Measurements from ENCODE around the gene ZBTB7B.

The ZBTB7B gene

DNA sequence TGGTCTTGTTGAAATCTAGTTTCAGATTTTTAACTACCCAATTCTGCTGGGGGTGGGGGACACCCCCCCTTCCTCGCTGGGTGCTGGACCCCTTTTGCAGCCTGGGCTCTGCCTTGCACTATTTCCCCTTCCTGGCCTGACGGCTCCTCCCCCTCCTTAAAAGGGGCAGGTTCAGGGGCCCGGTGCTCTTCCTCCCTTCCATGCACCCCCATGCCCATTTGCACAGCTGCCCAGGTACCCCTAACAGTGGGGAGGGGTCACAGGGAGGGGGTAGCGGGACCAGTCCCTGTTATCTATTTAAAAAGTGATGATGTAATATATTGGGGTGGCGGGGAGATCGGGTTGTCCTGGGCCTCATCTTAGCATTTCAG lies 15.3 kb downstream of the ZBTB7B start:
- Histone ChIP-seq H3K27ac (peak overlapping the region; percentile 39 to 81 (median 70); a peak in 21 of 22 replicates), H3K4me2 (peak overlapping the region; percentile 93 to 100 (median 98))

DNA sequence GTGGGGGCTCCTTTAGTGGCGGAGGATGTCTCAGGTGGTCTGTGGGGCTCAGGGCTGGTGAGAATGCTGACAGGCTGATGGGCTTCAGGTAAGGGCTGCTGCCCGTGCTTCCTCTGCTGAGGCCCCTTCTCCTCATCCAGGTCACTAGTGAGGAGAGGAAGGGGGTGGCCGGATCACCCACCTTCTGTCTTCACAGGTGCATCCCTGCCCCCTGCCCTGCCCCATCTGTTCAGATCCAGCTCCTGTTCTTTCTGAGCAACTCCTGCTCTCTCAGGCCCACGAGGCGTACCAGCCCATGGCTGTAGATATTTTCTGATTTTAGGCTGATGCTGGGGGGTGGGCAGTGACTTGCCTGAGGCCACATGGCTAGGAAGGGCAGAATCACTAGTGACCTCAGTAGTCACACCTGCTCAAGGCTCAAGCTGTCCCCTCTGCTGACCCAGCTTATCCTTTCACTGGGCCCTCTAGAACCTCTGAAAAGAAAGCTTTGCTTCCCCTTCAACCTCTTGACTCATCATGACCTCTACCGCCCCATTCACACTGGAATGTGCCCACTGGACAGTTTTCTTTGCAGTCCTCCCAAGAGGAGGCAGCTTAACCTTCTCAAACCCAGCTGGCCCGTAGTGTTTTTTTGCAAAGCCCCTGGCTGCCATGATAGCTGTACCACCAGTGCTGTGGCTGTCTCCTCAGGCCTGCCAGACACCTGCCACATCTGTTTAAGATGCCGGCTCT lies 16.2 kb downstream of the ZBTB7B start:
- Histone ChIP-seq H3K4me2 (peak overlapping the region; percentile 93 to 100 (median 98)), H3K36me3 (peaks cover 12 to 48% (median 18%) of the 10 kb centered on the region in 11 experiments; a peak in 17 of 22 replicates), H3K9me3 (replicated peaks in 1 of 11) (no peaks in the 10 kb centered on the region), H3K27ac (peak overlapping the region in 8 of 11 experiments; percentile 1 to 77 (median 22); a peak in 5 of 22 replicates), H3K9ac (peak overlapping the region in 9 of 11 experiments; percentile 8 to 76 (median 56); a peak in 14 of 22 replicates), H4K20me1 (peaks cover 0 to 59% (median 11%) of the 10 kb centered on the region in 11 experiments; a peak in 11 of 22 replicates), H3K4me1 (peaks cover 67 to 81% (median 74%) of the 10 kb centered on the region in 10 experiments), H3K4me3 (peak overlapping the region in 1 of 10 experiments; percentile 21; a peak in 2 of 20 replicates), H3K27me3 (no peaks in the 10 kb centered on the region)
- no peak for TF ChIP-seq Cebpa-rat (IDR thresholded peaks at IDR 0.05)

More for the DNA sequence above, 15.3 kb downstream of the ZBTB7B start:
- peaks cover 12 to 54% (median 18%) of the 10 kb centered on the region in 11 experiments; a peak in 17 of 22 replicates for H3K36me3 ChIP-seq
- H3K4me3 ChIP-seq = peak overlapping the region; percentile 37 to 62 (median 48)
- peaks cover 0 to 67% (median 11%) of the 10 kb centered on the region in 11 experiments; a peak in 11 of 22 replicates for H4K20me1 ChIP-seq
- no peaks in the 10 kb centered on the region for H3K9me3 ChIP-seq (replicated peaks in 1 of 11)
- H3K27me3 ChIP-seq = no peaks in the 10 kb centered on the region
- peaks cover 70 to 85% (median 78%) of the 10 kb centered on the region in 10 experiments for H3K4me1 ChIP-seq
- peak overlapping the region; percentile 43 to 77 (median 71) for H3K9ac ChIP-seq
- TF ChIP-seq Cebpa-rat (IDR thresholded peaks at IDR 0.05) = no peak

DNA sequence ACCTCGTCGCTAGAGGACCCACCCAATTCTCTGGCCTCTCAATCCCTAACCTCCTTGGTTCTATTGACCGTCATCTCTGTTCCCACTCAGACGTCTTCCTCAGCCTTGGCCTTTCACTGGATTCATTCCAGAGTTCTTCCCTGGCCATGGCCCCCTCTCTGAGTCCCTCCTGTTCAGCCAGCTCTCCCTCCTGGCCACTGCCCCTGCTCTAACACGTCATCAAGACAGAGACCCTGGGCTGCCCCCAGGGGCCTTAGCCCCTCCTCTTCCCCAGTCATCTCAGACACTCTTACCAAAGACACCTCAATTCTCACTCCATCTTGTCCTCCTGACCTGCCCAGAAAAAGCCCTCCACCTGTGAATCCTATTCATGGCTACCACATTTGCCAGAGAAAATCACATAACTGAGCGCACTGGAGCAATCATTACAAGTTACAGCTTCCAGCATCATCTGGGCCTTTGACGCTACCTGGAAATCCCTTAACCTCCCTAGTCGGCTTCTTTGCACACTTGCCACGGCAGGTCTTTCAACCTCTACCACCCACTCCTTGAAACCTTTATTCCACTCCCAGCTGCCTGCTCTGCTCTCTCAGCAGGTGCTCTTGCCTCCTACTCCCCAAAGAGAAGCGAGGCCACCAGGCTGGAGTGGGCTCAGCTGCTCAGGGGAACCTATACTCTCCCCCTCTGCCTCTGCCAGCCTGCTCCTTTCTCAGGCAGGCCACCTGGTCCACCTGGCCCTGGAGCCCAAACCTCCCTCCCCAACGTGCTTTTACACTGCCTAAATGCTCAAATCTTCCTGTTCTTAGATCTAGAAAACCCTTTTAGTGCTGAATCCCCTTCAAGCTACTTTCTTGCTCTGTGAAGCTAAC lies 17.0 kb downstream of the ZBTB7B start:
- peaks cover 10 to 40% (median 14%) of the 10 kb centered on the region in 11 experiments; a peak in 17 of 22 replicates for H3K36me3 ChIP-seq
- 0 out of 22 replicates have a peak overlapping the region, but pooled peaks of 1 of the 11 experiments have one; percentile 77 for H3K27ac ChIP-seq
- H3K4me3 ChIP-seq = no peak overlapping the region
- H3K27me3 ChIP-seq = no peaks in the 10 kb centered on the region
- peak overlapping the region in 3 of 11 experiments; percentile 7 to 76 (median 72); a peak in 3 of 22 replicates for H3K9ac ChIP-seq
- peaks cover 58 to 72% (median 66%) of the 10 kb centered on the region in 10 experiments for H3K4me1 ChIP-seq
- TF ChIP-seq Cebpa-rat (IDR thresholded peaks at IDR 0.05) = no peak
- H3K9me3 ChIP-seq (replicated peaks in 1 of 11) = no peaks in the 10 kb centered on the region
- H3K4me2 ChIP-seq = peak overlapping the region in 5 of 11 experiments; percentile 97 to 100 (median 99); a peak in 11 of 22 replicates
- peaks cover 0 to 51% (median 11%) of the 10 kb centered on the region in 11 experiments; a peak in 11 of 22 replicates for H4K20me1 ChIP-seq

DNA sequence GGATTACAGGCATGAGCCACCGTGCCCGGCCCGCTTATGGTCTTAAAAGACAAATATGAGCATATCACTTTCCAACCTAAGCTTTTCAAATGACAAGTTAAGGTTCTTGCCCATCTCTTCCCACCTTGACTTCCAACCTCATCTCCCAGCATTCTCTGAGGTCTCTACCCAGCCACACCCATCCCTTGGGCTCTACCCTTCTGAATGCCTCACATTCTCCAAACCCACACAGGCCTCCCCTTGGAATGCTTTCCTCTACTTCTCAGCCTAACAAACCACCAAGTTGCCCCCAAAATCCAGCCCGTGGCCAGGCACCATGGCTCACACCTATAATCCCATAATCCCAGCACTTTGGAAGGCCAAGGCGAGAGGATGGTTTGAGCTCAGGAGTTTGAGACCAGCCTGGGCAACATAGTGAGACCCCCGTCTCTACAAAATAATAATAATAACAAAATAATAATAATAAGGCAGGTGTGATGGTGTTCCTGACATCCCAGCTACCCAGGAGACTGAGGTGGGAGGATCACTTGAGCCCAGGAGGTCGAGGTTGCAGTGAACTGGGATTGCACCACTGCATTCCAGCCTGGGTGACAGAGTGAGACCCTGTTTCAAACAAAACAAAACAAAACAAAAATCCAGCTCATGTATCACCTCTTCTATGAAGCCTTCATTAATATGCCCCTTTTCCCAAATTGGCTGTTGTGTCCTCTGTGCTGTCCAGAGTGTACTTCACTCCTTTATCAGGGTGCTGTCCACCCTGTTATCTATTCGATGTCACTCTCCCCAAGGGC lies 19.7 kb downstream of the ZBTB7B start:
- no peak overlapping the region for H3K27ac ChIP-seq
- TF ChIP-seq Cebpa-rat (IDR thresholded peaks at IDR 0.05) = no peak
- no peaks in the 10 kb centered on the region for H3K27me3 ChIP-seq
- peaks cover 0 to 27% (median 0%) of the 10 kb centered on the region in 11 experiments; a peak in 6 of 22 replicates for H4K20me1 ChIP-seq
- no peaks in the 10 kb centered on the region for H3K9me3 ChIP-seq (replicated peaks in 1 of 11)
- H3K4me3 ChIP-seq = no peak overlapping the region
- H3K4me1 ChIP-seq = peaks cover 32 to 45% (median 38%) of the 10 kb centered on the region in 10 experiments
- peak overlapping the region in 10 of 11 experiments; percentile 18 to 49 (median 33); a peak in 18 of 22 replicates for H3K4me2 ChIP-seq
- H3K9ac ChIP-seq = 0 out of 22 replicates have a peak overlapping the region, but pooled peaks of 1 of the 11 experiments have one; percentile 13
- H3K36me3 ChIP-seq = peaks cover 0 to 15% (median 0%) of the 10 kb centered on the region in 11 experiments; a peak in 3 of 22 replicates

DNA sequence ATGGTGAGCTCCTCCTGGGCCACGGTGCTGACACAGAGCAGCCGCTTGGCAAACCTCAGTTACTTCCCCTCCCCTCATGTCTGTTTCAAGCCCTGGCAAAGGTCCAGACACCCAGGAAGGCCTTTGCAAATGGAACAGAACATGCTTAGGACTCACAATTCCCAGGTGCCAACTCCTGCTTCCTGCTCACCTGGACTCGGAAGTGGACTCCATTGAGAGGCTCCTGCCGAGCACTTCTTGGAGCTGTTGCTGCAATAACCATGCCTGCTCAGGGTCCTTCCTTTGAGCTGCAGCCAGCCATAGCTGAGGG lies 20.3 kb downstream of the ZBTB7B start:
- H3K9me3 ChIP-seq (replicated peaks in 1 of 11) = no peaks in the 10 kb centered on the region
- peaks cover 0 to 15% (median 0%) of the 10 kb centered on the region in 11 experiments; a peak in 3 of 22 replicates for H3K36me3 ChIP-seq
- peaks cover 0 to 24% (median 0%) of the 10 kb centered on the region in 11 experiments; a peak in 6 of 22 replicates for H4K20me1 ChIP-seq
- no peaks in the 10 kb centered on the region for H3K27me3 ChIP-seq
- H3K4me2 ChIP-seq = peak overlapping the region in 10 of 11 experiments; percentile 18 to 49 (median 33); a peak in 17 of 22 replicates
- H3K9ac ChIP-seq = 0 out of 22 replicates have a peak overlapping the region, but pooled peaks of 1 of the 11 experiments have one; percentile 13
- no peak for TF ChIP-seq Cebpa-rat (IDR thresholded peaks at IDR 0.05)
- no peak overlapping the region for H3K27ac ChIP-seq
- no peak overlapping the region for H3K4me3 ChIP-seq
- H3K4me1 ChIP-seq = peaks cover 27 to 41% (median 33%) of the 10 kb centered on the region in 10 experiments

DNA sequence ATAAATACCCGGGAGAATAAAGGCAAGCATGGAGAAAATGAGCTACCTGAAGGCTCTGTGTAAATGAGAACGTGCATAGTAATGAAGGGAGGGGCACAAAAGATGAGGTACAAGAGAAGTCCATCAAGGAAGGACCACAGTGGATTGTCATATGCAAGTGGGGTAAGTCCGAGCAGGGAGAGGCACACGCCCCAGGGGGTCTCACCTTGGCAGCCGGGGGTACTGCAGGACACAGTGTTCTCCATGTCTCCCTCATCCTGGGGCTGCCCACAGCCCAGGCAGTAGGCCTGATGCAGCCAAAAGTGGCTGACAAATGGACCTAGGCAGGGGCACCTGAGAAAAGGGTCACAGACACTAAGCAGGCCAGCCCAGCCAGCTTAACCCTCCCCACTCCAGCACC lies 21.0 kb downstream of the ZBTB7B start:
- no peaks in the 10 kb centered on the region for H3K9me3 ChIP-seq (replicated peaks in 1 of 11)
- H3K9ac ChIP-seq = no peak overlapping the region
- H3K27me3 ChIP-seq = no peaks in the 10 kb centered on the region
- H4K20me1 ChIP-seq = peaks cover 0 to 19% (median 0%) of the 10 kb centered on the region in 11 experiments; a peak in 6 of 22 replicates
- no peak overlapping the region for H3K27ac ChIP-seq
- no peak overlapping the region for H3K4me3 ChIP-seq
- H3K4me2 ChIP-seq = no peak overlapping the region; a peak in 1 of 22 replicates
- H3K4me1 ChIP-seq = peaks cover 19 to 39% (median 26%) of the 10 kb centered on the region in 10 experiments
- no peak for TF ChIP-seq Cebpa-rat (IDR thresholded peaks at IDR 0.05)
- peaks cover 0 to 13% (median 0%) of the 10 kb centered on the region in 11 experiments; a peak in 3 of 22 replicates for H3K36me3 ChIP-seq

DNA sequence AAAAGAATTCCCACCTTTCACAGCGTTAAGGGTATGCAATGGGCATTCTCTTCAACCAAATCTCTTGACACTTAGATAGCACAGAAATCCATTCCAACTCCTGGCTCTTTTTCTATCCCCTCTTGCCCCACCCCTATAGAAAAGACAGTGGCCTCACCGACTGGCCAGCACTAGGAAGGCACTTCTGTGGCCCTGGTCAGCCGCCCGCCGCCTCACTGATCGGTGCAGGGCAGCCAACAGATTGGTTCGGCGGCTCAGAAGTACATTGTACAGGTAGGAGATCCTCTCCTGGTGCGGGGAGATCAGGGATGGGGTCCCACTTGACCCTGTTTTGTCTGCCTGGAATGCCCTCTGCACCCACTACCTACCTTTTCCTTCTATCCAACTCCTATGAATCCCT lies 21.7 kb downstream of the ZBTB7B start:
- no peak overlapping the region for H3K4me3 ChIP-seq
- TF ChIP-seq Cebpa-rat (IDR thresholded peaks at IDR 0.05) = no peak
- H3K9ac ChIP-seq = no peak overlapping the region
- H3K36me3 ChIP-seq = peaks cover 0 to 6% (median 0%) of the 10 kb centered on the region in 11 experiments; a peak in 3 of 22 replicates
- no peak overlapping the region for H3K27ac ChIP-seq
- peaks cover 12 to 37% (median 23%) of the 10 kb centered on the region in 10 experiments for H3K4me1 ChIP-seq
- H3K4me2 ChIP-seq = no peak overlapping the region
- H3K9me3 ChIP-seq (replicated peaks in 1 of 11) = no peaks in the 10 kb centered on the region
- peaks cover 0 to 12% (median 0%) of the 10 kb centered on the region in 11 experiments; a peak in 5 of 22 replicates for H4K20me1 ChIP-seq
- H3K27me3 ChIP-seq = no peaks in the 10 kb centered on the region

DNA sequence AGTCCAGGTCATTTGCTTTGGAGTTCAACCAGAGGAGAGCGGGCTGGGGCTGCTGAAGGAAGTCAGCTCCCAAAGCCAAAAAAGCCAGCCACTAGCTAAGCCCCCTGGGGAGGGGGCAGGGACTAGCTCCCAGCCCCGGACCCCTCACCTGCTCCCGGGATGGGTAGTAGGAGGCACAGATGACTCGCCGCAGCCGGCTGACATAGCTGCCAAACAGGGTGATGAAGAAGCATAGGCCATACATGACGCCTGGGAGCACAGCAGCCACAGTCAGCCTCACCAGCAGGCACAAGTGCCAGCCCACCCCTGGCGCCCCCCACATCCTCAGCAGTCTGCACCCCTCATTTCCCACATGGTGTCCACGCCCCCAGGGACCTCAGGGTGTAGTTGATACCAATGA lies 23.6 kb downstream of the ZBTB7B start:
- no peak overlapping the region for H3K4me3 ChIP-seq
- H3K27me3 ChIP-seq = no peaks in the 10 kb centered on the region
- no peak overlapping the region for H3K27ac ChIP-seq
- H3K9me3 ChIP-seq (replicated peaks in 1 of 11) = no peaks in the 10 kb centered on the region
- no peak overlapping the region for H3K9ac ChIP-seq
- H3K4me1 ChIP-seq = peaks cover 11 to 29% (median 16%) of the 10 kb centered on the region in 10 experiments; a peak in 19 of 20 replicates
- H3K36me3 ChIP-seq = no peaks in the 10 kb centered on the region
- peaks cover 0 to 5% (median 0%) of the 10 kb centered on the region in 11 experiments; a peak in 2 of 22 replicates for H4K20me1 ChIP-seq
- TF ChIP-seq Cebpa-rat (IDR thresholded peaks at IDR 0.05) = no peak
- no peak overlapping the region for H3K4me2 ChIP-seq
